Right lung (tissue), 5 donors: ENCODE results near the gene IGSF3. TPM values are rescaled to one million over a fixed set of nuclear protein-coding genes. Genes with fewer than 3 reads are reported as not detected.
A peak's percentile ranks its signal among the peaks of the same experiment; 100 is the strongest.

Experiments used
- DNase-seq, 2 donors: peaks; one replicate each; pipeline ENCODE4 v3.0.0-alpha.2; 2013
- polyA plus RNA-seq, 5 donors: library from polyadenylated mRNA; unstranded; fragments of 120-200 nt; gene quantifications; one replicate each; pipeline versions ENCODE4 v1.2.1 to v1.2.3, GENCODE V29; 2013; ENCODE audit warnings: inconsistent platforms in 1 of 5, low replicate concordance in 1 of 5; ENCODE audit not compliant: insufficient read length in 5 of 5, insufficient read depth in 1 of 5

Gene IGSF3
- polyA plus RNA-seq, 5 donors, result 28.8 to 52.5 (median 42.7) TPM

DNA sequence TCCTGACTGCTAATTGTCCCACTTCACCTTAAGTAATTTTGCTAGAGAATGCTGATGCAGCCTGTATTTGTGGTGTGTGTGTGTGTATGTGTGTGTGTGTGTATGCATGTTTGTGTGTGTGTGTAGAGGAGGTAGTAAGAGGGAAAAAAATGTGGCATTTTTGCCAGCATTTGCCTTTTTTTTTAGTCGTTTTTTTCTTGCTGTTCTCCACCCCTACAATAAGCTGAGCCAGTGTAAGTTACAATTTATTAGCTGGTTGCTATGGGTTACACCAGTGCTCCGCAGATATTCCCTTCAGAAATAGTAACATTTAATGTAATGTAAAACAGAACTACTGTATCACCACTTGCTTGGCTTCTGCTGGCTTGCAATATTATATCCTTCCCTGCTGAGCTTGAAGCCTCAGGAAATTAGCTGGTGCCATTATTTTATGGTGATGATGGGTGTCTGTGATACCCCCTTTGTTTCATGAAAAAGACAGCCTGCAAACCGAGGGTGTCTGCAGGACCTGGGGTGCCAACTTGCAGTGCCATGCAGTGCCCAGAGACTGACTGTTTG lies 23.4 kb upstream of the IGSF3 start:
- peak in 1 of 2 donors; percentile 34 for DNase-seq

DNA sequence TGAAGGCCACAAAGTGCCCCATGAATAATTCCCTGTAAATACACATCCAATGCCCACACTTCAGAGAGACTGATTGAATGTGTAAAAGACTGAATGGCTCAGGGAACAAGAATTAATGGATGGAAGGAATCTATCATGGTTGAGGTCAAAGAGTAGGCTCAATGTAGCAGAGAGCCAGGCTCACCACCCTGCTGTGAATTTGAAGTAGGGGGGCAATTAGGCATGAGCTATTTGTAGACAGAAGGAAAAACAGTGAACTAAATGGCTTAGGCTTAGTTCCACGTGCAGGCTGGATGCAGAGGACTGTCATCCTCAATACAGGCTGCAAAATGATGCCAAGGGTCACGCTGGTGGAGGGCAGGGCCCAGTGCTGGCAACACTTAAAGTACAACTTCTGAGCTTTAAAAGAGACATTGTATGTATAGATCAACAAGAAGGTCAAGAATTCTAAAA lies 22.9 kb upstream of the IGSF3 start:
- DNase-seq, result no peak

DNA sequence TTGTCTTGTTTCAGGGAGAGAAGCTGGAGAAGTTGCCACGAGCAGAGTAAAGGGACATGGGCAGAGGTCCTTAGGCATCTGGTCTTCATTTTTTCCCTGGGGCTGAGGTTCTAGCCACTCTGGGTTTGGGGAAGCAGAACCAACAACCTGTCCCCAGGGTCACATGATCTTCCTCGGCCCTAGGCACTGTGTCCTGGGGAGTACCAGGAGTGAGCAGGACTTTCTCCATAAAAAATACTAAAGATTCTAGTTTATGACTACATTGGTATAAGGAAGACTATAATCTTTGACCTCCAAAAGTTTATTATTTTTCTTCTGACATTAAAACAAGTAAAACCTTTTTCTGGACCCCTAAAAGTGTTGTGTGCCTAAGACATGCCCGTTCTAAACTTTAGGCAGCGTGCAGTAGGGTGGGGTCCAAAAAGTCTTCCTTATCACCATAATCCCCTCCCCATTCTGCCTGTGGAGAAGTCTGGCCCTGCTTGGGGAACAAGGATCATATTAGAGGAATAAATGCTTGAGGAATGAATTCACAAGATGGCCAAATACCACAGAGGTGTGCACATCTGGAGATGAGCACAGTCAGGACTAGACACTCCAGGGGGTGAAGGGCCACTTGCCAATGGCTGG lies 19.3 kb upstream of the IGSF3 start:
- no peak for DNase-seq

DNA sequence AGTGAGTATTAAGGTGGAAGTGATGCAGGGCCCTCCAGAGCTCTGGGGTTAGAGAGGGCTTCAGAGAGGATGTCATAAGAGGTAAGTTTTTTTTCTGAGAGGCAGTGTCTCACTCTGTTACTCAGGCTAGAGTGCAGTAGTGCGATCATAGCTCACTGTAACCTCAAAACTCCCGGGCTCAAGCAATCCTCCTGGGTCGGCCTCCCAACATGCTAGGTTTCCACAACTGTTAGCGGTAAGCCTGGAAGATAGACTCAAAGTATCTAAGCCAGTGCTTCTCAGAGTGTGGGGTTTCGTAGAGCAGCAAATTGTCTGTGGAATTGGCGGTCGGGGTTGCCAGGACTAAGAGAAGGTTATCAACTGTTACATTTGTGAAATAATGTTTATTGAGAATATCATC lies 18.6 kb upstream of the IGSF3 start:
- DNase-seq, result no peak

DNA sequence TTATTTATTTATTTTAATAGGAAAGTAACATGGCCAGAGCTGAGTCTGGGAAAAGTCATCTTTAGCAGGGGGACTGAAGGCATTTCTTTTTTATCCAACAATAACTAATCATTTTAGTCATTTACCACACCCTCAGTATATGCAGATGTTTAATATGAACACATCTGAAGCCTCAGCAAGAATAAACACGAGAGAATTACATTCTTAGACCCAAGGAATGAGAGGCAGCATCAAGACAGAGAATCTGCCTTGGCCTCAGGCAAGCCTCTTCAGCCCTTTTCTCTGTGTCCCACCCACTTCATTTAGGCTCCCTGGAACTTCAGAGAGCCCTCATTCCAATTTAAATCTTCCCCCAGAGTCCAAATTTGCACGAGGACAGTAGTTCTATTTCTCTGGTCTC lies 17.0 kb upstream of the IGSF3 start:
- no peak for DNase-seq

DNA sequence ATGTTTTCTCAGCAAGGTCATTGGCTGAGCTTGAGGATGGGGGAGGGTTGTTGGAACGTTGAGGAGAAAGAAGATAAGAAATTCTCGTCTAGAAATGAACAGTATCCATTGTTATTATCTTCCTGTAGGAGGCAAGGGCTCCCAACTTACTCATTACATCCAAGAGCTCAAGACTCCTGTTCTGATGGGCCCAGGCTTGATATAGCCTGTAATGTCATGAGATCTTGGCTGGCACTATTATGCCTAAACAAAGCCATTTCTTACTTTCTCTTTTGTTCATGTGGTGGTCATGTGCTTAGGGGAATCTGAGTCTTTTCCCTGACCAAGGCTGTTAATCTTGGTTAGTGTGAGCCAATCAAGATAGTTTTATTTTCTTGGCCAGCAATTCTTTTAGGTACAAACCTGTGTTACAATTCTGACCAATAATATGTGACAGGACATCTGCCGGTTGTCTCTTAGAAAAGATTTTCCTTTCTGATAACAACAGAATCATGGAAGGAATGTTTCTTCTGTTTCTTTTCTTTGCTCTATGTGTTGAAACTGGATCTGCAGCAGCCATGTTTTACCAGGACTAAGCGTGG lies 15.2 kb upstream of the IGSF3 start:
- no peak for DNase-seq

DNA sequence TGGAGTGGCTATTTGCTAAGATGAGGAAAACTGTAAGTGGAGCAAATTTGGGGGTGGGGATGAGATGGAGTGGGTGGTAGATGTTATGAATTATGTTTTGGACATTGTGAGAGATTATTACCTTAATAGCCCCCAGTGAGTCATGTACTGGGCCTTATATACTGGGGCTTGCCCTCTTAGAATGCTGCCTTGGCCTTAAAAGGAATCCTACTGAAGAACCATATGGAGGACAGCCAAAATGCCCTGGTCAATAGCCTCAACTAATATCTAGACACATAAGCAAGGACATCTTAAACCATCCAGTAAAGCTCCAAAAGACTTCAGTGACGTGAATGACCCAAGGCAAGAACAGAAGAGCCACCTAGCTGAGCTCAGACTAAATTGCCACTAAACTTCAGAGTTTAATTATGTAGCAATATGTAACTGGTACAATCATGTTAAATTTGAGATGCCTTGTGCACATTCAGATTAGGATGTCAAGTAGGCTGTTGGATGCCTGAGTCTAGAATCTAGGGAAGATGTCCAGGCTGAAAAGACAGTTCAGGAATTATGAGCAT lies 13.9 kb upstream of the IGSF3 start:
- DNase-seq, result no peak

DNA sequence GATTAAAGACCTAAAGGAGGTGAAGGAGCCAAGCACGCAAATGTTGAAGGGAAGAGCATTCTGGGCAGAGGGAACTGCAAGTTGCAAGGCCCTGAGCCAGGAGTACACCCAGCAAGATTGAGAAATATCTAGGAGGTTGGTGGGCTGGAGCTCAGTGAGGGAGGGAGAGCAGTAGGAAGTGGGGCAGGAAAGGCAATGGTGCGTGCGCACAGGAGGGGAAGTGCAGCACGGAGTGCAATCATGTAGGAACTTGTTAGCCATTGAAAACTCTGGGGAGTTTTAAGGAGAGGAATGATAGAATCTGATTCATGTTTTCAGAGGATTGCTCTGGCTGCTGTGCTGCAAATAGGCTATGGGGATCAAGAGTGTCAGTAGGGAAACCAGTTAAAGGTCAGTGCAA lies 13.2 kb upstream of the IGSF3 start:
- no peak for DNase-seq

DNA sequence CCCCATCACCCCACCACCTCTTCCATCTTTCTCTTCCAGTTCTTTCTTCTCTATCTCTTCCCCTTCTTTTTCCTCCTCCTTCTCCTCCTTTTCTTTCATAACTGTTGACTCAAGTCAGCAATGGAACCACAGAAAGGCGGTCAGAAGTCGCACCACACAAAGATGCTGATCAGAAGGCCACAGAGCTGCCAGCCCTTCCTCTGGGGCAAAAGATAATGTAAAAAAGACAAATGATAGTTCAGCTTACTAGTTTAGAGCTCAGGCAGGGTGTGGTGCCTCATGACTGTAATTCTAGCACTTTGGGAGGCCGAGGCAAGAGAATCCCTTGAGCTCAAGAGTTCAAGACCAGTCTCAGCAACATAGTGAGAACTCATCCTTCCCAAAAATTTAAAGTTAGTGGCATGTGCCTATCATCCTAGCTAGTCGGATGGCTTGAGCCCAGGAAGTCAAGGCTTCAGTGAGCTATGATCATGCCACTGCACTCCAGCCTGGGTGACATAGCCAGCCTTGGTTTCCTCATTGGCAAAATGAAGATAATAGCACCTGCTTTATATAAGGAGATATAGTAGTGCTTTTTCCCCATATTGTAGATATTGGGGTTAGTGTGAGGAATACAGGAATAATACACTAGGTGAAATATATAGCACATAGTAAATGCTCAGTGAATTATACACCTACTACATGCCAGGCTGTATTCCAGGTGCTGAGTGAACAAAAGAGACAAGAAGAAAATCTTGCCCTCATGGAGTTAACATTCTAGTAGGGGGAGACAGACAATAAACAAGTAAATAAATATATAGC lies 12.5 kb upstream of the IGSF3 start:
- DNase-seq, result no peak

DNA sequence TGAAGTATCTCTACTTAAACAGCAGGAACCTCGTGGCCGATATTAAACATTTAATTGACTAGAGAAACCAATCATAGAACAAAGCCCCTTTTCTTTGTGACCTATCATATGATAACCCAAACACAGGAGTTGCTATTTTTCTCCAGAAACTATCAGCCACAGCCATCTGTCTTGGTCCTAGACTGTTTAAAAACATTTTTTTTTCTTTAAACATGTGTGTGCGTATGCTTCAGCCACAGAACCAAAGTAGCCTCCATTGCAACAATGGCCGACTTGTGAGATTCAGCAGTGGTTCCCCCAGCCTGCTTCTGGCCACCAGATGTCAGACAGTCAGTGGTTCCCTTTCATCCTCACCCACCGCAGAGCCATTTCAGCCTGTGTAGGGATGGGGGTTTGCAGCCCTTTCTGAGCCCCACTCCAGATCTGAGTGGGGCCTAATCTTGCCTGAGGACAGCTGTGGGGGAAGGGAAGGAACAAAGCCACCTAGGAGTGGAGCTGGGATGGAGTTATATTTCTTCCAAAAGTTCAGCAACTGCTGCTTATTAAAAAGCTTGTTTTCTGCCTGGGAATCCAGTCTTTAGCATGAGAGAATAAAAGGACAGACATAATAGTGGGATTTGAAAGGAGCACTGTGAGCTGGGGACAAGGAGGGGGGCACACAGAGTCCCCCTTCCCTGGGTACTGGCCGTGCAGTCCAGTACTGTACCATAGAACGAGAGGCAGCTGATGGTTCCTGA lies 11.7 kb upstream of the IGSF3 start:
- no peak for DNase-seq

DNA sequence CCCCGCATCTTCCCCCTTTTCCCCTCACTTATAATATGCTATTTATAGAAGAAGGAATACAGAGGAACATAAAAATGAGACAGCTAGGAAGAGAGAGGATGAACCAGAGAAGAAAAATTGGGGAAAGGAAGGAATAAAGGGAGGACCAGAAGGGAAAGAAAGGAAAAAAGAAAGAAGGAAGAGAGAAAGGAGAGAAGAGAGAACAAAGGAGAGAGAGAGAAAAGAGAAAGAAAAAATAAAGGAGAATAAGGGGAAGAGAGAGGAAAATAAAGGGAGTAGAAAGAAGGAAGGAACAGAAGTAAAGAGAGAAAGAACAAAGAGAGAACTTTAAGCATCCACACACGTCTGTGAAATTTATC lies 11.2 kb upstream of the IGSF3 start:
- DNase-seq, result no peak

DNA sequence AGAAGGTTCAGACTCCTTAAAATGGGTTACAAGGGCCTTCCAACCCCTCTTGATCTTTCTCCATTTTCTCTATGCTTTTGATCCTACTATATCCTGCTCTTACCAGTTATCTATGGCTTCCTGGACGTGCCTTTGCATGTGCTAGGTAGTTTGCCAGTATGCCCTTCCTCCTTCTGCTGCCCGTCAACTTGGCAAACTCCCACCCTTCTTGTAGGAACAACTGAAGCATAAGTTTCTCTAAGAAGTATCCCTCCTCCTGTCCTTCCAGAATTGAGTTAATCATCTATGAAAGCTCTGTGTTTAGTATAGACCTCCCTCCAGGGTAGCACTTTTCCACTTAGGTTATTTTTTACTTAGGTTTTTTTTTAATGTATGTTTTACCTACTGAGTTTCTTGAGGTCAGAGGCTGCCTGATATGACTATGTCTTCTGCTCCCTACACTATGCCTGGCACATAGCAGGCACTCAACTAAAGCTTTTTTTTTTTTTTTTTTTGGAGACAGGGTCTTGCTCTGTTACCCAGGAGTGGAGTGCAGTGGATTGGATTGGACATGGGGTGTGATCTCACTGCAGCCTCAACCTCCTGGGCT lies 10.0 kb upstream of the IGSF3 start:
- no peak for DNase-seq

DNA sequence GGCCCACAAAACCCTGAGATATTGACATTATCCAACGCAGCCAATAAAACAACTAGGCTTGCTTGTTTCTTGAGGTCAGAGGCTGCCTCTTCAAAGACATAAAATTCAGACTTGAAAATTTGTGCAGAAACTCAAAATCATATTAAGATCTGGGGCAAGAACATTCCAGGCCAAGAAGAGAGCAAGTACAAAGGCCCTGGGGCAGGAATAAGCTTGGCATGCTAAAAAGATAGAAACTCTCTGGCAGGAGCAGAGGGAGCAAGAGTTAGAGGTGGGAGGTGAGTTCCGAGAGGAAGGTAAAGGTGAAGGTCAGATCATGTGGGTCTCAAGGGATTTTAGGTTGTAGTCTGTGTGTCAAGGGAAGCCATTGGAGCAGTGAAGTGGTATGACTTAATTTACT lies 8.8 kb upstream of the IGSF3 start:
- DNase-seq, result no peak

DNA sequence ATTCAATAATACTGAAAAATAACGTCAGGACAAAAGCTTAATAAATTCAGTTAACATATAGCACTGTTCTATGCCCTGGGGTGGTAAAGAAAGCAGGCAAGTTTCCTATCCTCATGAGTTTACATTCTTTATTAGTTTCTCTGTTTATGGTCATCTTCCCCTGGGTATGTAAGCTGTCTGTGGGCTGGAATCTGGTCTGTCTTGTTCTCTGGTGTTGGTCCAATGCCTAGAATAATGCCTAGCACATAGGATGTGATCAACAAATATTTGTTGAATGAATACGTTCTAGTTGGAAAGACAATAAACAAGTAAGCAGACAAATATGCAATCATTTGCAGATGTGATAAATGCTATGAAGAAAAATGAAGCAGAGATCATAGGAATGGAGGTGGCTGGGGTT lies 7.2 kb upstream of the IGSF3 start:
- no peak for DNase-seq

DNA sequence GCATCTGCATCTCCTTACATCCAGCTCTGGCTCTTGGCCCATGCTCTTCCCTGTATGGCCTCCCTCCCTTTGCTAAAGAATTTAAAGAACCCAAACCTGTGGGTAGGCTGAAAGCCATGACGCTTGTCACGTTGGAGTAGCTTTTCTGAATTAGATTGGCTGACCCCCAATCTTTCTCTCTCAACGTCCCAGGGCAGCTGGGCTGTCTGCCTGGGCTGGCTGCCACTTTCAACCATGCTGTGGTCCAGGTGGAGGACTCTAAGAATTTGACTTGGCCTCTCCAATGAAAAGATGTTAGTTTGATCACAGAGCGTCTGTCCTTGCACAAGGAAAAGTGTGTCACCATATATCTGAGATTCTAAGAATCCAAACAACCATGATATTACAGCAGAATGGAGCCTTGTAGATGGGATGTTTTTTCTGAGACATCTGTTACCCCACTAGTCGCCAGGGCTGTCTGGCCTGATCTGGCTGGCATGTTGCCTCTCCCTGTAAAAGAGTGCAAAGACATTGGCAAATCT lies 6.5 kb upstream of the IGSF3 start:
- no peak for DNase-seq

DNA sequence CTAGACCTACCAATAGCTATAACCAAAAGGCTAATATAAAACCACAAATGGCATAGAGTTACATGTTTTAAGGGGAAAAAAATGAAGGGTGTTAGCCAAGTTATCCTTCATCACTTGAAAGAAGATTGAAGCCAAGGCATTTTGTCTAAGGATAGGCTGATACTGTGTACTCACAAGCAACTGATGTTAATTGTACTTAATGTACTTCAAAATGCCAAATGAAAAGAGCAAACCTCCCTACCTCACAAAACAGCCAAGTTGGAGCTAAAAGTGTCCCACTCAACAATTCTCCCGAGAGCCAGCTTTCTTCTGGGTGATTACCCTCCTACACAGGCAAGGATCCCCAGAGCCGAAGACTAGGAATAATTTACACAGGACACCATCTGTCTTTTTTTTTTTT lies 4.4 kb upstream of the IGSF3 start:
- no peak for DNase-seq

DNA sequence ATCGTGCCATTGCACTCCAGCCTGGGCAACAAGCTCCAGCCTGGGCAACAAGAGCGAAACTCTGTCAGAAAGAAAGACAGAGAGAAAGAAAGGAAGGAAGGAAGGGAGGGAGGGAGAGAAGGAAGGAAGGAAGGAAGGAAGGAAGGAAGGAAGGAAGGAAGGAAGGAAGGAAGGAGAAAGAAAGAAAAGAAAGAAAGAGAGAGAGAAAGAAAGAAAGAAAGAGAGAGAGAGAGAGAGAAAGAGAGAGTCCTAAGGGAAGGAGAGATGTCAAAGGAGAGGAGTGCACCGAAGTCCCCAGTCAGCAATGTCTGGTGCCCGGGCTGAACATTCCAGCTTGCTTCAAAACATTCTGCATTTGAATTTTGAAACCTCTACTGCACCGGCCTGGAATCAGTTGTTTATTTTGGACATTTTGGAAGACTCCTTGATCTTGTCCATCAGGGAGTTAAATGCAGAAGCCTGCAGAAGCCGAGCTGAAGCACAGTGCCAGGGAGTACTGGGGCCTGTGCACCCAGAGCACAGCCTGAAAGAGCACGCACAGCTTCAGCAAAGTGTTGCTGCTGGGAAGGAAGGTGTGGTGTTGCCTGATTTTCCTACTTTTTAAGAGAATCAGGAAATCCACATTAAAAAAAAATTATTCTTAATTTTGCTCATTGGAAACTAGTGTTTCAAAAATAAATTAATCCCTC lies 3.7 kb upstream of the IGSF3 start:
- no peak for DNase-seq

DNA sequence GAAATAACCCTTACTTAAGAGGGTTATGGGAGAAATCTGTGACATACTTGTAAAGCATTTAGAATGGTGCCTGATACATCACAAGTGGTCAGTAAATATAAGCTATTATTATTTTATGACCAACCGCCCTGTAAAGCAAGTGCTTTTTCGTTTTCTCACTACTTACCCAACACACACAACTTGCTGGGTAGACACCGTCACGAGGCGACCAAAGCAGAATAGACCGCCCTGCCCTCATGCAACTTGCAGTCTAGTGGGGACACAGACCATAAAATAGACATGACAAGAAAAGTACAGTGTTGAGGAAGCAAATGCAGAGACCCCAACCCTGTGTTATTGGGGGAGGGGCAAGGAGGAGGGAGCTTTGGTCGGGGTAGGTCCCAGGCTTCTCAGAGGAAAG lies 744 bp upstream of the IGSF3 start:
- DNase-seq, result no peak

DNA sequence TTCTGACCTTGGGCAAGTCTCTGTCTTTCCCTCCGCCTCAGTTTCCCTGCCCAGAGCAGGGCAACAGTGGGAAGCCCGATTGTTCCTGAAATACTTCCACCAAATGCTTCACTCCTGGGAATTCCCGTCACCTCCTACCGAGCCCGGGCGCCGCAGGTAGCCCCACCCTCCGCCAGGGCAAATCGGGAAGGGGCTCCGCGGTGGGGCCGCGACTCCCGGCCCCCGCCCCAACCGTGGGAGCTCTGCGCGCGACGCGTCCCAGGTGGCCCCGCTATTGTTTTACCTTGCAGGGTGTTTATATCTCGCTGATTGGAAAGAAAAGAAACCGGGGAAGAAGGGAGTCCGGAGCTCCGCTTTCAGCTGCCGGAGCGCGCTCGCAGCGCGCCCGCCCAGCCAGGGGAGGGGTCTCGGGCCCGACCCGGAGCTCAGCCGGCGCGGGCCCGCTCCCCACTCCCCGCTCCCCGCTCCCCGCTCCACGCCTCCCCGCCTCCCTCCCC lies 407 bp downstream of the IGSF3 start:
- DNase-seq, result peak in 1 of 2 donors; percentile 23
